ENCODE results near the gene PNPLA1.
"Not testable (repeated sequence)": the region's sequence is repeated elsewhere in the genome, so short reads cannot be mapped to it uniquely, and the experiment has no call there.

PNPLA1 gene

GRCh38 chr6:36333931-36334725 lies 64.3 kb downstream of the PNPLA1 start:
- H3K4me3 ChIP-seq (ENCODE audit: control insufficient read depth, low read depth, low read length), result no peak overlapping the region
- no peak for TF ChIP-seq CTCF (IDR thresholded peaks at IDR 0.05; ENCODE audit: control insufficient read depth, insufficient read depth, low read depth, low read length, missing control alignments)
- DNase-seq (ENCODE audit: low read depth), result no peak

- H3K4me3 ChIP-seq (ENCODE audit: control insufficient read depth, low read depth, low read length), result no peak overlapping the region
- no peak for DNase-seq (ENCODE audit: low read depth)
- TF ChIP-seq CTCF (IDR thresholded peaks at IDR 0.05; ENCODE audit: control insufficient read depth, insufficient read depth, low read depth, low read length, missing control alignments), result no peak
Measured at GRCh38 chr6:36334832-36335459, 65.1 kb downstream of the PNPLA1 start.

GRCh38 chr6:36335465-36336207 lies 65.8 kb downstream of the PNPLA1 start:
- DNase-seq (ENCODE audit: low read depth), result no peak
- no peak overlapping the region for H3K4me3 ChIP-seq (ENCODE audit: control insufficient read depth, low read depth, low read length)
- TF ChIP-seq CTCF (IDR thresholded peaks at IDR 0.05; ENCODE audit: control insufficient read depth, insufficient read depth, low read depth, low read length, missing control alignments), result no peak

GRCh38 chr6:36336208-36336710 lies 66.4 kb downstream of the PNPLA1 start:
- DNase-seq (ENCODE audit: low read depth), result no peak
- H3K4me3 ChIP-seq (ENCODE audit: control insufficient read depth, low read depth, low read length), result no peak overlapping the region
- no peak for TF ChIP-seq CTCF (IDR thresholded peaks at IDR 0.05; ENCODE audit: control insufficient read depth, insufficient read depth, low read depth, low read length, missing control alignments)

- no peak for DNase-seq (ENCODE audit: low read depth)
- TF ChIP-seq CTCF (IDR thresholded peaks at IDR 0.05; ENCODE audit: control insufficient read depth, insufficient read depth, low read depth, low read length, missing control alignments), result no peak
- no peak within 1 kb of the TSS for H3K4me3 ChIP-seq (ENCODE audit: control insufficient read depth, low read depth, low read length)
Measured at GRCh38 chr6:36336779-36337241, 67.0 kb downstream of the PNPLA1 start, which contains the start of gene BNIP5. TSS of gene BNIP5 (minus strand) at chr6:36336888. CDS start at chr6:36330690, 6,198 bp downstream.

GRCh38 chr6:36337814-36338213 lies 68.0 kb downstream of the PNPLA1 start:
- no peak for TF ChIP-seq CTCF (IDR thresholded peaks at IDR 0.05; ENCODE audit: control insufficient read depth, insufficient read depth, low read depth, low read length, missing control alignments)
- no peak overlapping the region for H3K4me3 ChIP-seq (ENCODE audit: control insufficient read depth, low read depth, low read length)
- DNase-seq (ENCODE audit: low read depth), result no peak

- DNase-seq (ENCODE audit: low read depth); H3K4me3 ChIP-seq (ENCODE audit: control insufficient read depth, low read depth, low read length): not testable (repeated sequence)
Measured at GRCh38 chr6:36338223-36338622, 68.4 kb downstream of the PNPLA1 start.
